8988T (cell line): ENCODE results near the gene GFOD1.
"Not testable (repeated sequence)": the region's sequence is repeated elsewhere in the genome, so short reads cannot be mapped to it uniquely, and the experiment has no call there.

Experiments
- DNase-seq: peaks from one replicate; pipeline ENCODE4 v3.0.0; 2011

Gene GFOD1

GRCh38 chr6:13398421-13398994 is 88.9 kb downstream of the GFOD1 start:
- DNase-seq: no peak

- DNase-seq: no peak
Observed at GRCh38 chr6:13398069-13398381, 89.4 kb downstream of the GFOD1 start.

- DNase-seq: no peak
Observed at GRCh38 chr6:13397359-13398068, 89.9 kb downstream of the GFOD1 start.

- DNase-seq: no peak
Observed at GRCh38 chr6:13396241-13396792, 91.1 kb downstream of the GFOD1 start.

- DNase-seq: no peak
Observed at GRCh38 chr6:13395272-13396237, 91.8 kb downstream of the GFOD1 start.

GRCh38 chr6:13392462-13392861 is 94.9 kb downstream of the GFOD1 start:
- DNase-seq: no peak

- no peak for DNase-seq
Observed at GRCh38 chr6:13391537-13391936, 95.9 kb downstream of the GFOD1 start.

- no peak for DNase-seq
Observed at GRCh38 chr6:13390658-13391057, 96.7 kb downstream of the GFOD1 start.

GRCh38 chr6:13389237-13389636 is 98.2 kb downstream of the GFOD1 start:
- not testable (repeated sequence) for DNase-seq

GRCh38 chr6:13388769-13389168 is 98.6 kb downstream of the GFOD1 start:
- DNase-seq: not testable (repeated sequence)

GRCh38 chr6:13384966-13385365 is 102.4 kb downstream of the GFOD1 start:
- no peak for DNase-seq

- no peak for DNase-seq
Observed at GRCh38 chr6:13384506-13384905, 102.9 kb downstream of the GFOD1 start.

- DNase-seq: no peak
Observed at GRCh38 chr6:13383328-13384163, 103.9 kb downstream of the GFOD1 start.

- no peak for DNase-seq
Observed at GRCh38 chr6:13380761-13381160, 106.6 kb downstream of the GFOD1 start.

- no peak for DNase-seq
Observed at GRCh38 chr6:13378669-13379590, 108.5 kb downstream of the GFOD1 start.

GRCh38 chr6:13377054-13377758 is 110.2 kb downstream of the GFOD1 start:
- DNase-seq: no peak

- no peak for DNase-seq
Observed at GRCh38 chr6:13375360-13375878, 112.0 kb downstream of the GFOD1 start.

- DNase-seq: no peak
Observed at GRCh38 chr6:13373919-13374318, 113.5 kb downstream of the GFOD1 start.

GRCh38 chr6:13373488-13373886 is 113.9 kb downstream of the GFOD1 start:
- DNase-seq: no peak

GRCh38 chr6:13372688-13373487 is 114.5 kb downstream of the GFOD1 start:
- DNase-seq: no peak
